ENCODE measurements around the gene BMAL1. TPM values are rescaled to one million over a fixed set of nuclear protein-coding genes. Genes with fewer than 3 reads are reported as not detected.

Gene BMAL1
- 10 to 100 TPM in 1 of 6 experiments, 1 to 10 TPM in 5; 6.9 to 10.4 (median 7.5) TPM for total RNA-seq (2021; fragmentation: NEBNext Ultra II Directional; extraction: Animal tissue kit (Norgen Biotek cat#: 25700))
- long read RNA-seq, partial matches to known transcripts = 1 of 8 reads
- long read RNA-seq, other reads (novel, unspliced or antisense) = 6 of 8 reads

DNA sequence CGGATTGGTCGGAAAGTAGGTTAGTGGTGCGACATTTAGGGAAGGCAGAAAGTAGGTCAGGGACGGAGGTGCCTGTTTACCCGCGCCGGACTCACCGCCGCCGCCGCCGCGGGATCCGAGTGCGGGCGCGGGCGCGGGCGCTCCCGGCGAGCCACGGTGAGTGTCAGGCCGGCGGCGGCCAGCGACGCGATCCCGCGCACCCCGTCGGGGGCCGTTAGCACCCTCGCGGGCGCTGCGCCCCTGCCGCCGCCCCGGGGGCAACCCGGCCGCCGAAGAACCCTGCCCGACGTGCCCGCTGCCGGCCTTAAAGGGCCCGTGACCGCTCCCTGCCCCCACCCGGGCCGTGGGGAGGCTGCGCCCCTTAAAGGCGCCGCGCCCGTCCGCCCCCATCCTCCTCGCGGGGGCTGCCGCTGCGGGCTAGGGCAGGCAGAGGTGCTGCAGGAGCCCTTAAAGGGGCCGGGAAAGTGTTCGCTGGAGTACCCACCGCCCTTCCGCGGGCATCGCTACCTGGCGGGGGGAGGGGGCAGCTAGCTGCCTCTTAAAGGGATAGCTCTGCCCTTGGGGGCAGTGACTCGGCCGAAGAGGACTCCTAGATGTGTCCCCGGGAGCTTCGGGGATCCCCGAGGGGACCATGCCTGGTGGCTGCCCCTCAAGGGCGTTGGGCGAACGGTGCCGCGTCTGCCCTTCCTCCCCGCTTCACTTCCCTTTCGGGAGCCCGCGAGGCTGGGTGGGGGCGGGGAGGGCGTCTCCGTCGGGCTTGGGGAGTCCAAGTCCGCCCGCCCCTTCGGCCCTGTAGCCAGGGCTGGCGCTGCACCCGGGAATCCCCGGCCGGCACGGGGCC lies at the start of gene BMAL1:
TSS of gene BMAL1 (plus strand) at position 23 of the 841 bp plus-strand sequence. CDS start 76,519 bp downstream, outside the sequence.
- peaks cover 50% of the 10 kb centered on the region for H3K4me1 Mint-ChIP-seq (ENCODE audit: low read depth)
- H3K4me3 Mint-ChIP-seq = peak within 1 kb of the TSS; percentile 96

DNA sequence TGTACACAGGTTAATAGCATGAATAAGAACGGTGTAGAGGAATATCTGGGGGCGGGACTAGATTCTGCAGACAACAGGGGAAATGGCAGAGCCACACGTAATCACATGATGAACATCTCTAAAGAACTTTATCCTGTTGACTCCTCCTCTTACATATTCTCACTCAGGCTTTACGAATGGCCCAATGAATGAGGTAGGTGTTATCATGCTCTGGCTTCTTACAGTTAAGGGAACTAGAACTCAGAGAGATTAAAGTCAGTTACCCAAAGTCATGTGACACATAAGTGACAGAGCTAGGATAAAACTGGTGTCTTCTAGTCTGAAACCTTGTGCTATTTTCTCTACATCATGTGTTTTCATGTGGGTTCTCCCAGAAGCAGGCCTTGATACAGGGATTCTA lies 49.0 kb upstream of the BMAL1 start:
- TF ChIP-seq, protein P1, sequence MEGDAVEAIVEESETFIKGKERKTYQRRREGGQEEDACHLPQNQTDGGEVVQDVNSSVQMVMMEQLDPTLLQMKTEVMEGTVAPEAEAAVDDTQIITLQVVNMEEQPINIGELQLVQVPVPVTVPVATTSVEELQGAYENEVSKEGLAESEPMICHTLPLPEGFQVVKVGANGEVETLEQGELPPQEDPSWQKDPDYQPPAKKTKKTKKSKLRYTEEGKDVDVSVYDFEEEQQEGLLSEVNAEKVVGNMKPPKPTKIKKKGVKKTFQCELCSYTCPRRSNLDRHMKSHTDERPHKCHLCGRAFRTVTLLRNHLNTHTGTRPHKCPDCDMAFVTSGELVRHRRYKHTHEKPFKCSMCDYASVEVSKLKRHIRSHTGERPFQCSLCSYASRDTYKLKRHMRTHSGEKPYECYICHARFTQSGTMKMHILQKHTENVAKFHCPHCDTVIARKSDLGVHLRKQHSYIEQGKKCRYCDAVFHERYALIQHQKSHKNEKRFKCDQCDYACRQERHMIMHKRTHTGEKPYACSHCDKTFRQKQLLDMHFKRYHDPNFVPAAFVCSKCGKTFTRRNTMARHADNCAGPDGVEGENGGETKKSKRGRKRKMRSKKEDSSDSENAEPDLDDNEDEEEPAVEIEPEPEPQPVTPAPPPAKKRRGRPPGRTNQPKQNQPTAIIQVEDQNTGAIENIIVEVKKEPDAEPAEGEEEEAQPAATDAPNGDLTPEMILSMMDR (IDR thresholded peaks at IDR 0.05) = no peak
- Mint-ChIP-seq H3K27me3 (ENCODE audit: insufficient read depth) (no peaks in the 10 kb centered on the region; the same call in 1 of the 2 replicates), H3K4me1 (ENCODE audit: low read depth) (peaks cover 39% of the 10 kb centered on the region), H3K9me3 (no peaks in the 10 kb centered on the region), H3K36me3 (ENCODE audit: low read depth) (no peaks in the 10 kb centered on the region), H3K27ac (peak overlapping the region; percentile 52), H3K4me3 (no peak overlapping the region)
- no peak for DNase-seq

More for the DNA sequence above, at the start of gene BMAL1:
- H3K9me3 Mint-ChIP-seq = no peaks in the 10 kb centered on the region
- TF ChIP-seq, protein P1 (IDR thresholded peaks at IDR 0.05) = no peak
- no peaks in the 10 kb centered on the region for H3K36me3 Mint-ChIP-seq (ENCODE audit: low read depth)
- H3K27me3 Mint-ChIP-seq (ENCODE audit: insufficient read depth) = peaks cover 9% of the 10 kb centered on the region
- peak within 1 kb of the TSS; percentile 80 for H3K27ac Mint-ChIP-seq
- no peak for DNase-seq

DNA sequence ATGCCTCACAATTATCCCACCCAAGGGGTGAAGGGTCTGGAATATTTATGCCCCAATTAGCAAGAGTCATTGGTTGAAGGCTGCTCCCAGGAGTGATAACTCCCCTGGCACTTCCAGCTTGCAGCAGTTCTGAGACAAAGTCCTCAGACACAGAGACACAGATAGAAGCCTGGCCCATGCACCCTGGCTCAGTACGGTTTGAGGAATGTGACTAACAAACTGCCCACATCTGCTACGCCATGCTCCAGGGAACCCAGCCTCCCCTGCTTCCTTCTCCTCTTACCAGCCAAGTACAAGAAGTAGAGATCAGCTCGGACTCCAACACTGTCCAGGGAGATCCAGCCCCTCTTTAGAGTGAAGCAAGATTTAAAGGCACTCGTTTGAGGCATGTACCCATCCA lies 48.5 kb upstream of the BMAL1 start:
- Mint-ChIP-seq H3K27ac (peak overlapping the region; percentile 52; the same call in 1 of the 2 replicates), H3K9me3 (no peaks in the 10 kb centered on the region), H3K36me3 (ENCODE audit: low read depth) (no peaks in the 10 kb centered on the region), H3K4me1 (ENCODE audit: low read depth) (peaks cover 41% of the 10 kb centered on the region), H3K4me3 (no peak overlapping the region), H3K27me3 (ENCODE audit: insufficient read depth) (no peaks in the 10 kb centered on the region; the same call in 1 of the 2 replicates)
- peak; percentile 23 for DNase-seq
- TF ChIP-seq, protein P1 (IDR thresholded peaks at IDR 0.05) = no peak

DNA sequence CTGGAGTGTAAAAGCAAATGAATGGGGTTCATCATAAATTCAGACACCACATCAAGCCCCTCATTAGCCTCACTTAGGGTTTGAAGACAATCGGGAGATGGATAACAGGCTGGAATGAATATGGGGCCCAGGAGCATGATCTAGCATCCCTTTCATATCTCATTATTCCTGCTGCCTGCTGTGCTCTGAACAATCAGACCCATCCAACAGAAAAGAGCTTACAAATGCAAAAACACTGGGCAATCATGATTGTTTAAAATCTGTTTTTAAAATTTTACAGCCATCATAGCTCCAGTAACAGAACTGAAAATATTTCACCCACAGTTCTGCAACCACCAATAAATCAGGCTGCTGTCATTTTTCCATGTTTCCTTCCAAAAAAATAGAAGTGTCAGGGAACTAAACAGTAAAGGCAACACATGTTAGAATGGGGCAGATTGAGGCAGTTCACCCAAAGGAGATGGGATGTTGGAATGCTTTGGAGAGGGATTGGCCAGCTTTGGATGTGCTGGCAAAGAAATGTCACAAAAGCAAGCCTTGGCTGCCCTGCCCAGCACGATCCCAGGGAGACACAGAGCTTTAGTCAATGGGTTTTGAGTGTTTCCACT lies 47.8 kb upstream of the BMAL1 start:
- Mint-ChIP-seq H3K4me1 (ENCODE audit: low read depth) (peaks cover 41% of the 10 kb centered on the region), H3K27me3 (ENCODE audit: insufficient read depth) (no peaks in the 10 kb centered on the region; the same call in 1 of the 2 replicates), H3K9me3 (no peaks in the 10 kb centered on the region), H3K4me3 (no peak overlapping the region), H3K27ac (no peak overlapping the region), H3K36me3 (ENCODE audit: low read depth) (no peaks in the 10 kb centered on the region)
- no peak for DNase-seq
- TF ChIP-seq, protein P1 (IDR thresholded peaks at IDR 0.05) = no peak

DNA sequence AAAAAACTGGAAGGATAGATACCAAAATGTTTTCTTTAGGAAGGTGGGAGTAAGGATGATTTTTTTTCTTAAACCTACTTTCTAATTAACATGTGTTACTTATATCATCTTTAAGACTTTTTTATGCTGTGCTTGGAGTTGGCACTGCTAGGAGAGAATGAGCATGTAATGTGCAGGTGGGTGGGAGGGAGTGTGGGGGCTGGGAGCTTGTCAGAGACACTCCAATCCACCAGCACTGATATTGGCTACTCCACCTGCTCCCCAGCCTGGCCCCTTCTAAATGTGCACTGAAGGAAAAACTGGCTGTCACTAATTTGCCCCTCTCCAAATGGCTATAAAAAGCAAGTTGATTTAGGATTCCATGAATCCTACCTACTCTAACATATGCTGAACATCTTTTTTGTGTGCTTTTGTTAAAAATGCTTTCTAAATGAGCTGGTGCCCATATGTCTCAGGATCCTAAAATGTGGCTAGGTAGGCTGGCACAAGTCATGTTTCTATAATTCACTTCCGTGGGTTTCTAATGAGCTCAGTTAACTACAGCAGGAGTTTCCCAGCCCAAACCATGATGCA lies 44.3 kb upstream of the BMAL1 start:
- H3K4me1 Mint-ChIP-seq (ENCODE audit: low read depth) = peaks cover 46% of the 10 kb centered on the region
- no peak overlapping the region for H3K4me3 Mint-ChIP-seq
- H3K27me3 Mint-ChIP-seq (ENCODE audit: insufficient read depth) = no peaks in the 10 kb centered on the region; the same call in 1 of the 2 replicates
- peaks cover 9% of the 10 kb centered on the region; the same call in 1 of the 2 replicates for H3K9me3 Mint-ChIP-seq
- no peak for DNase-seq
- H3K27ac Mint-ChIP-seq = no peak overlapping the region
- TF ChIP-seq, protein P1 (IDR thresholded peaks at IDR 0.05) = no peak
- peaks cover 10% of the 10 kb centered on the region for H3K36me3 Mint-ChIP-seq (ENCODE audit: low read depth)

Measured in HFFc6 (cell line).